ENCODE measurements around the gene TWIST1. TPM values are rescaled to one million over a fixed set of nuclear protein-coding genes. Genes with fewer than 3 reads are reported as not detected.

The TWIST1 gene
- total and polyA plus RNA-seq, 2 of the 13 experiments (the other 11 are each of a cell fraction or from before 2014, with no cell fraction given) = not detected

GRCh38 chr7:19119372-19119771 is 1.9 kb upstream of the TWIST1 start:
- ChIA-PET POLR2A (no interaction called here), CTCF (ENCODE audit: low intra/inter-chr PET ratio, low total read pairs) (no interaction called here)
- intact Hi-C loops (cut with micrococcal nuclease; ENCODE audit: unreplicated experiment) (no loop called here), in situ Hi-C loops (cut with HindIII; ENCODE audit: extremely low pct_ligation_motif_present, low pct_unique_long_range_greater_than_20kb) (loop anchor here (25.0 kb wide), 1 partner anchor 543 kb away; no protein-coding TSS in a partner anchor)
- no peak for FAIRE-seq
- Histone ChIP-seq H3K9ac (ENCODE audit: insufficient read depth, low read depth, low read length) (no peak overlapping the region), H3K36me3 (replicated peaks in 1 of 2; ENCODE audit: control insufficient read depth in 1 of 2, insufficient read depth in 2 of 2, low read length in 2 of 2) (no peaks in the 10 kb centered on the region), H3K79me2 (ENCODE audit: insufficient read depth, low read length) (no peaks in the 10 kb centered on the region), H3K4me3 (replicated peaks in 1 of 3; ENCODE audit: insufficient read depth in 1 of 3, low read depth in 2 of 3, low read length in 3 of 3) (no peak overlapping the region), H3K4me2 (ENCODE audit: low read depth, low read length) (no peak overlapping the region), H3K27ac (ENCODE audit: extremely low read length, insufficient read depth, low read length) (no peak overlapping the region), H3K9me3 (ENCODE audit: low read length) (no peaks in the 10 kb centered on the region), H3K27me3 (ENCODE audit: control insufficient read depth in 1 of 2, insufficient read depth in 2 of 2, low read length in 2 of 2) (no peaks in the 10 kb centered on the region; a peak in 1 of 5 replicates), H3K4me1 (ENCODE audit: insufficient read depth, low read length) (no peaks in the 10 kb centered on the region), H2AFZ (ENCODE audit: low read length) (no peak overlapping the region), H4K20me1 (ENCODE audit: insufficient read depth, low read length) (no peaks in the 10 kb centered on the region)
- no TSS peak for BruUV-seq (replicated peaks)
- 33% methylated on average over 8 of the region's 8 CpGs for WGBS (ENCODE audit: low lambda C conversion rate)
- no peak for ATAC-seq
- TF ChIP-seq ZNF644 (CRISPR knock-in tag; IDR thresholded peaks at IDR 0.05; ENCODE audit: low read depth) (no peak), ZNF709 (CRISPR knock-in tag; IDR thresholded peaks at IDR 0.05) (no peak)
- no peak for DNase-seq (ENCODE audit: low spot score)

GRCh38 chr7:19118636-19119371 is 1.4 kb upstream of the TWIST1 start:
- BruUV-seq (replicated peaks) = no TSS peak
- intact Hi-C loops (cut with micrococcal nuclease; ENCODE audit: unreplicated experiment) = no loop called here
- Histone ChIP-seq H3K4me1 (ENCODE audit: insufficient read depth, low read length) (no peaks in the 10 kb centered on the region), H3K79me2 (ENCODE audit: insufficient read depth, low read length) (no peaks in the 10 kb centered on the region), H3K9ac (ENCODE audit: insufficient read depth, low read depth, low read length) (no peak overlapping the region), H3K36me3 (replicated peaks in 1 of 2; ENCODE audit: control insufficient read depth in 1 of 2, insufficient read depth in 2 of 2, low read length in 2 of 2) (no peaks in the 10 kb centered on the region), H3K4me2 (ENCODE audit: low read depth, low read length) (no peak overlapping the region), H3K27me3 (ENCODE audit: control insufficient read depth in 1 of 2, insufficient read depth in 2 of 2, low read length in 2 of 2) (no peaks in the 10 kb centered on the region; a peak in 1 of 5 replicates), H4K20me1 (ENCODE audit: insufficient read depth, low read length) (no peaks in the 10 kb centered on the region), H3K9me3 (ENCODE audit: low read length) (no peaks in the 10 kb centered on the region), H2AFZ (ENCODE audit: low read length) (no peak overlapping the region), H3K4me3 (replicated peaks in 1 of 3; ENCODE audit: insufficient read depth in 1 of 3, low read depth in 2 of 3, low read length in 3 of 3) (no peak overlapping the region), H3K27ac (ENCODE audit: extremely low read length, insufficient read depth, low read length) (no peak overlapping the region)
- ATAC-seq = no peak
- FAIRE-seq = no peak
- ChIA-PET CTCF (ENCODE audit: low intra/inter-chr PET ratio, low total read pairs) (no interaction called here), POLR2A (no interaction called here)
- TF ChIP-seq FOXM1 (CRISPR knock-in tag; IDR thresholded peaks at IDR 0.05) (no peak), KLF16 (CRISPR knock-in tag; IDR thresholded peaks at IDR 0.05) (no peak), ZFAT (CRISPR knock-in tag; conservative IDR thresholded peaks at IDR 0.05) (no peak), CBFB (CRISPR knock-in tag; IDR thresholded peaks at IDR 0.05) (no peak), SP5 (CRISPR knock-in tag; IDR thresholded peaks at IDR 0.05; ENCODE audit: borderline replicate concordance, low read depth) (no peak), ARNT (IDR thresholded peaks at IDR 0.05) (no peak), ATM (IDR thresholded peaks at IDR 0.05; ENCODE audit: borderline replicate concordance) (no peak), HMGA1 (CRISPR knock-in tag; conservative IDR thresholded peaks at IDR 0.05) (no peak), LCORL (IDR thresholded peaks at IDR 0.05) (no peak), LCORL (CRISPR knock-in tag; IDR thresholded peaks at IDR 0.05) (no peak), XBP1 (CRISPR knock-in tag; IDR thresholded peaks at IDR 0.05) (no peak), HCFC1 (IDR thresholded peaks at IDR 0.05; ENCODE audit: low read depth, low read length) (no peak)
- DNase-seq (ENCODE audit: low spot score) = no peak
- in situ Hi-C loops (cut with HindIII; ENCODE audit: extremely low pct_ligation_motif_present, low pct_unique_long_range_greater_than_20kb) = loop anchor here (25.0 kb wide), 1 partner anchor 543 kb away; no protein-coding TSS in a partner anchor
- 20% methylated on average over 11 of the region's 28 CpGs for WGBS (ENCODE audit: low lambda C conversion rate)

Data from HepG2 (cell line).